Measurements from ENCODE around the gene EPB41L2.
"Not testable (repeated sequence)": the region's sequence is repeated elsewhere in the genome, so short reads cannot be mapped to it uniquely, and the experiment has no call there.

The EPB41L2 gene

GRCh38 chr6:130824978-130825694 is 237.9 kb downstream of the EPB41L2 start:
- Histone ChIP-seq H3K36me3 (ENCODE audit: control insufficient read depth, insufficient read depth, low read length) (no peaks in the 10 kb centered on the region), H3K9me3 (ENCODE audit: control insufficient read depth, insufficient read depth, low read depth, low read length) (no peaks in the 10 kb centered on the region), H3K4me1 (ENCODE audit: control insufficient read depth, insufficient read depth, low read length) (peaks cover 16% of the 10 kb centered on the region), H3K9ac (ENCODE audit: low read length) (no peak overlapping the region), H3K27ac (ENCODE audit: low read depth, low read length) (no peak overlapping the region), H3K4me3 (ENCODE audit: low read depth, low read length) (no peak overlapping the region), H3K27me3 (ENCODE audit: control insufficient read depth, insufficient read depth, low read length) (no peaks in the 10 kb centered on the region)

- peaks cover 16% of the 10 kb centered on the region for H3K4me1 ChIP-seq (ENCODE audit: control insufficient read depth, insufficient read depth, low read length)
- H3K36me3 ChIP-seq (ENCODE audit: control insufficient read depth, insufficient read depth, low read length): no peaks in the 10 kb centered on the region
- no peak overlapping the region for H3K4me3 ChIP-seq (ENCODE audit: low read depth, low read length)
- H3K9ac ChIP-seq (ENCODE audit: low read length): no peak overlapping the region
- no peaks in the 10 kb centered on the region for H3K27me3 ChIP-seq (ENCODE audit: control insufficient read depth, insufficient read depth, low read length)
- no peaks in the 10 kb centered on the region for H3K9me3 ChIP-seq (ENCODE audit: control insufficient read depth, insufficient read depth, low read depth, low read length)
- no peak overlapping the region for H3K27ac ChIP-seq (ENCODE audit: low read depth, low read length)
These were observed 240.3 kb downstream of the EPB41L2 start for GRCh38 chr6:130822736-130823135.

- Histone ChIP-seq H3K36me3 (ENCODE audit: control insufficient read depth, insufficient read depth, low read length) (no peaks in the 10 kb centered on the region), H3K27me3 (ENCODE audit: control insufficient read depth, insufficient read depth, low read length) (no peaks in the 10 kb centered on the region), H3K4me3 (ENCODE audit: low read depth, low read length) (no peak overlapping the region), H3K9ac (ENCODE audit: low read length) (no peak overlapping the region), H3K4me1 (ENCODE audit: control insufficient read depth, insufficient read depth, low read length) (no peaks in the 10 kb centered on the region), H3K9me3 (ENCODE audit: control insufficient read depth, insufficient read depth, low read depth, low read length) (no peaks in the 10 kb centered on the region), H3K27ac (ENCODE audit: low read depth, low read length) (no peak overlapping the region)
These were observed 247.6 kb downstream of the EPB41L2 start for GRCh38 chr6:130815200-130816071.

- no peak overlapping the region for H3K9ac ChIP-seq (ENCODE audit: low read length)
- H3K4me1 ChIP-seq (ENCODE audit: control insufficient read depth, insufficient read depth, low read length): no peaks in the 10 kb centered on the region
- no peaks in the 10 kb centered on the region for H3K9me3 ChIP-seq (ENCODE audit: control insufficient read depth, insufficient read depth, low read depth, low read length)
- H3K27ac ChIP-seq (ENCODE audit: low read depth, low read length): no peak overlapping the region
- H3K27me3 ChIP-seq (ENCODE audit: control insufficient read depth, insufficient read depth, low read length): no peaks in the 10 kb centered on the region
- no peak overlapping the region for H3K4me3 ChIP-seq (ENCODE audit: low read depth, low read length)
- H3K36me3 ChIP-seq (ENCODE audit: control insufficient read depth, insufficient read depth, low read length): no peaks in the 10 kb centered on the region
These were observed 248.5 kb downstream of the EPB41L2 start for GRCh38 chr6:130814506-130814905.

GRCh38 chr6:130811932-130812331 is 251.1 kb downstream of the EPB41L2 start:
- no peak overlapping the region for H3K9ac ChIP-seq (ENCODE audit: low read length)
- no peaks in the 10 kb centered on the region for H3K36me3 ChIP-seq (ENCODE audit: control insufficient read depth, insufficient read depth, low read length)
- no peaks in the 10 kb centered on the region for H3K27me3 ChIP-seq (ENCODE audit: control insufficient read depth, insufficient read depth, low read length)
- H3K4me1 ChIP-seq (ENCODE audit: control insufficient read depth, insufficient read depth, low read length): no peaks in the 10 kb centered on the region
- H3K4me3 ChIP-seq (ENCODE audit: low read depth, low read length): no peak overlapping the region
- no peak overlapping the region for H3K27ac ChIP-seq (ENCODE audit: low read depth, low read length)
- H3K9me3 ChIP-seq (ENCODE audit: control insufficient read depth, insufficient read depth, low read depth, low read length): no peaks in the 10 kb centered on the region

- Histone ChIP-seq H3K27me3 (ENCODE audit: control insufficient read depth, insufficient read depth, low read length) (no peaks in the 10 kb centered on the region), H3K27ac (ENCODE audit: low read depth, low read length) (no peak overlapping the region), H3K9me3 (ENCODE audit: control insufficient read depth, insufficient read depth, low read depth, low read length) (no peaks in the 10 kb centered on the region), H3K9ac (ENCODE audit: low read length) (no peak overlapping the region), H3K4me1 (ENCODE audit: control insufficient read depth, insufficient read depth, low read length) (no peaks in the 10 kb centered on the region), H3K4me3 (ENCODE audit: low read depth, low read length) (no peak overlapping the region), H3K36me3 (ENCODE audit: control insufficient read depth, insufficient read depth, low read length) (no peaks in the 10 kb centered on the region)
These were observed 252.6 kb downstream of the EPB41L2 start for GRCh38 chr6:130810307-130811030.

- H3K36me3 ChIP-seq (ENCODE audit: control insufficient read depth, insufficient read depth, low read length); H3K9ac ChIP-seq (ENCODE audit: low read length): not testable (repeated sequence)
- peaks cover 17% of the 10 kb centered on the region; the same call in 1 of the 2 replicates for H3K9me3 ChIP-seq (ENCODE audit: control insufficient read depth, insufficient read depth, low read depth, low read length)
These were observed 261.7 kb downstream of the EPB41L2 start for GRCh38 chr6:130801368-130801767.

GRCh38 chr6:130797061-130797460 is 266.0 kb downstream of the EPB41L2 start:
- Histone ChIP-seq H3K4me1 (ENCODE audit: control insufficient read depth, insufficient read depth, low read length) (peaks cover 30% of the 10 kb centered on the region), H3K27me3 (ENCODE audit: control insufficient read depth, insufficient read depth, low read length) (no peaks in the 10 kb centered on the region), H3K9ac (ENCODE audit: low read length) (no peak overlapping the region), H3K36me3 (ENCODE audit: control insufficient read depth, insufficient read depth, low read length) (no peaks in the 10 kb centered on the region), H3K4me3 (ENCODE audit: low read depth, low read length) (no peak overlapping the region), H3K9me3 (ENCODE audit: control insufficient read depth, insufficient read depth, low read depth, low read length) (peaks cover 17% of the 10 kb centered on the region; the same call in 1 of the 2 replicates), H3K27ac (ENCODE audit: low read depth, low read length) (no peak overlapping the region)

More at GRCh38 chr6:130801368-130801767, 261.7 kb downstream of the EPB41L2 start:
- H3K4me3 ChIP-seq (ENCODE audit: low read depth, low read length); H3K27ac ChIP-seq (ENCODE audit: low read depth, low read length); H3K27me3 ChIP-seq (ENCODE audit: control insufficient read depth, insufficient read depth, low read length); H3K4me1 ChIP-seq (ENCODE audit: control insufficient read depth, insufficient read depth, low read length): not testable (repeated sequence)

GRCh38 chr6:130796313-130796905 is 266.6 kb downstream of the EPB41L2 start:
- Histone ChIP-seq H3K27ac (ENCODE audit: low read depth, low read length) (no peak overlapping the region), H3K36me3 (ENCODE audit: control insufficient read depth, insufficient read depth, low read length) (no peaks in the 10 kb centered on the region), H3K4me3 (ENCODE audit: low read depth, low read length) (no peak overlapping the region), H3K4me1 (ENCODE audit: control insufficient read depth, insufficient read depth, low read length) (peaks cover 30% of the 10 kb centered on the region), H3K9ac (ENCODE audit: low read length) (no peak overlapping the region), H3K27me3 (ENCODE audit: control insufficient read depth, insufficient read depth, low read length) (no peaks in the 10 kb centered on the region), H3K9me3 (ENCODE audit: control insufficient read depth, insufficient read depth, low read depth, low read length) (peaks cover 15% of the 10 kb centered on the region; the same call in 1 of the 2 replicates)

GRCh38 chr6:130794738-130795137 is 268.3 kb downstream of the EPB41L2 start:
- Histone ChIP-seq H3K27me3 (ENCODE audit: control insufficient read depth, insufficient read depth, low read length) (no peaks in the 10 kb centered on the region), H3K9ac (ENCODE audit: low read length) (no peak overlapping the region), H3K36me3 (ENCODE audit: control insufficient read depth, insufficient read depth, low read length) (no peaks in the 10 kb centered on the region), H3K4me3 (ENCODE audit: low read depth, low read length) (no peak overlapping the region), H3K4me1 (ENCODE audit: control insufficient read depth, insufficient read depth, low read length) (peaks cover 30% of the 10 kb centered on the region), H3K27ac (ENCODE audit: low read depth, low read length) (no peak overlapping the region), H3K9me3 (ENCODE audit: control insufficient read depth, insufficient read depth, low read depth, low read length) (peaks cover 6% of the 10 kb centered on the region; the same call in 1 of the 2 replicates)
